GM06990 (cell line): ENCODE data around the gene HSPG2.

Source experiments
- DNase-seq: peaks from one replicate; pipeline ENCODE4 v3.0.0-alpha.2; 2011; ENCODE audit not compliant: insufficient read length; ENCODE audit errors: extremely low read depth
- H3K27me3 ChIP-seq: replicated peaks from 2 replicates; pipeline ENCODE4 v1.6.0; 2011; ENCODE audit warnings: low read length; ENCODE audit not compliant: control insufficient read depth, insufficient read depth
- H3K36me3 ChIP-seq: 2 replicates; pipeline ENCODE4 v1.5.1; 2011; ENCODE audit warnings: low read length; ENCODE audit not compliant: control insufficient read depth, insufficient read depth
- H3K4me3 ChIP-seq: replicated peaks from 2 replicates; pipeline ENCODE4 v1.5.1; 2011; ENCODE audit warnings: low read depth, mild to moderate bottlenecking, control low read depth, low read length
- CTCF ChIP-seq: IDR thresholded peaks from 2 replicates; pipeline ENCODE4 v1.5.1; 2011; ENCODE audit warnings: low read length, control low read depth, mild to moderate bottlenecking, inconsistent platforms; ENCODE audit not compliant: insufficient read depth, poor library complexity, severe bottlenecking

HSPG2 gene

GRCh38 chr1:21899267-21899810 lies 37.8 kb downstream of the HSPG2 start:
- H3K4me3 ChIP-seq: no peak overlapping the region
- DNase-seq: no peak
- TF ChIP-seq CTCF: no peak
- no peaks in the 10 kb centered on the region; the same call in none of the 2 replicates for H3K27me3 ChIP-seq
- no peaks in the 10 kb centered on the region for H3K36me3 ChIP-seq

GRCh38 chr1:21898326-21899200 lies 38.5 kb downstream of the HSPG2 start:
- no peak overlapping the region for H3K4me3 ChIP-seq
- H3K36me3 ChIP-seq: no peaks in the 10 kb centered on the region
- H3K27me3 ChIP-seq: no peaks in the 10 kb centered on the region; the same call in none of the 2 replicates
- DNase-seq: no peak
- TF ChIP-seq CTCF: no peak

GRCh38 chr1:21897844-21898243 lies 39.3 kb downstream of the HSPG2 start:
- no peak for TF ChIP-seq CTCF
- Histone ChIP-seq H3K27me3 (no peaks in the 10 kb centered on the region; the same call in none of the 2 replicates), H3K36me3 (no peaks in the 10 kb centered on the region), H3K4me3 (no peak overlapping the region)
- no peak for DNase-seq

- no peak for TF ChIP-seq CTCF
- DNase-seq: no peak
- Histone ChIP-seq H3K27me3 (no peaks in the 10 kb centered on the region; the same call in none of the 2 replicates), H3K36me3 (no peaks in the 10 kb centered on the region), H3K4me3 (no peak overlapping the region)
These were observed 40.2 kb downstream of the HSPG2 start for GRCh38 chr1:21896652-21897532.

GRCh38 chr1:21896026-21896425 lies 41.1 kb downstream of the HSPG2 start:
- Histone ChIP-seq H3K27me3 (no peaks in the 10 kb centered on the region; the same call in none of the 2 replicates), H3K4me3 (no peak overlapping the region), H3K36me3 (no peaks in the 10 kb centered on the region)
- no peak for TF ChIP-seq CTCF
- no peak for DNase-seq
